ENCODE results near the gene CBX8.

The CBX8 gene

DNA sequence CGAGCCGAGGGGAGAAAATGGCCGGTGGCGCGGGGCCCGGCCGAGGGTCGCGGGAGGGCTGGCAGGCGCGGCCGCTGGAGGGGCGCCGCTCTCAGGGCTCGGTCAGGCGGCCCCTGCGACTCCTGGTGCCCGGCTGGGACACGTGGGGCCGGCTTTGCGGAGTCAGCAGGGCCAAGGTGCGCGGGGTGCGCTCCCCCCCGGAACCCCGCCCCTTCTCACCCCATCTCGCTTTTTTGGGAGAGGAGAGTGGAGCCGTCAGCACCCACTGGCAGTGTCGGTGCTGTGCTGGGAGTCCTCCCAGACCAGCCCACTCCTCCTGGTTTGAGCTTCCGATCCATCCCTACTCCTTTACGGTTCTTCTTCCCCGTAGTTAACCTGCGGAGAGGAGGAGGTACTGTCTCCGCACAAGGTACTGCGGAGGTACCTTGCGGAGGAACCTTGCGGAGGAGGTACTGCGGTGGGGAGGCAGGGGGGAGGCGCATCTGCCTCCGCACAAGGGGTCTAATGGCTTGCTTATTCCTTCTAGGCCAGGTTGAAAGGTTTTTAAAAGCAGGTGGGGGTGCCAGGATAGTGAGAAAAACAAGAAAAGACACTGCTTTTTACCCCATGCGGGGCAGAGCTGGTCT, 19.1 kb upstream of the CBX8 start:
- no peaks in the 10 kb centered on the region for H3K9me2 ChIP-seq (replicated peaks; ENCODE audit: insufficient read depth, low read length)
- H3K27me3 ChIP-seq (ENCODE audit: low read length), result no peaks in the 10 kb centered on the region
- no peak overlapping the region for H3K4me3 ChIP-seq (ENCODE audit: insufficient read depth, low read length, poor library complexity, severe bottlenecking)

DNA sequence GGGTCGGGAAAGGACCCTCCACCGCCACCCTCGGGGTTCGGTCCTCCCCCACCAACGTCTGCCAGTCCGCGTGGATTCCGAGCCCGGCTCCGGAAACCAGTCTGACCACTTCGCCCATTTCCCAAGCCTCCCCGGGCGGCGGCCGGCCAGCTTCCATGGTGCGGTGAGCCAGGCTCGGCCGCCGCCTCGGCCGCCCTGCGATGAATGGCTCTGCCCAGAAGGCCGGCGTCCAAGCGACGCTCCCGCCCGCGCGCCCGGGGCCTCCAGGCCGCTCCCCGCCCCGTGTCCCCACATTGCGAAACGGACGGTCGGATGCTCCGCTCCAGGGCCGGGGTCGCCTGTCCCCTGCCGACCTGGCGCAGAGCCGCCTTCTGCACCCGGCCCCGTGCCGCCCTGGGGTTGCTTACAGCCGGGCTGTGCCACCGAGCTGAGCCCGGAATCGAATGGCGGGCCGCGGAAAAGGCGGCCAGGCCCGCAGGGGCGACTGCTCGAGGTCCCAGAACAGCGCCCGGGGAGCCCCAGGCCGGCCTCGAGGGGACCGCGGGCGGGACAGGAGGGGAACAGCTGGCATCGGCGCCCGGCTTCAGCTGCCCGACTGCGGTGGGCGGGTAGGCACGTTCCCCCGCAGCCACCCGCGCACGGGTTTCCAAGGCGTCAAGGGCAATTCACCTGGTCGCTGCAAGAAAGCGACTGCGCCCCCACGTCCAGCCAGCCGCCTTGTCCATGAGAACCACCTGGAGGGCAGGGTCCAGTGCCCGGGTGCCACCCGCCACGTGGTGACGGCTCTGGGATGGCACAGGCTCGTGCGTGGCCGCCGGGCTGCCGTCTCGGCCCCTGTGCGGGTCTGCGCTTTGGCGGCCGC, 18.3 kb upstream of the CBX8 start:
- H4K20me1 ChIP-seq (ENCODE audit: low read depth, low read length), result no peaks in the 10 kb centered on the region
- no peaks in the 10 kb centered on the region for H3K36me3 ChIP-seq (ENCODE audit: low read length)
- no peak overlapping the region for H3K4me3 ChIP-seq (ENCODE audit: insufficient read depth, low read length, poor library complexity, severe bottlenecking)
- no peaks in the 10 kb centered on the region for H3K27me3 ChIP-seq (ENCODE audit: low read length)
- H3F3A ChIP-seq (ENCODE audit: insufficient read depth), result no peaks in the 10 kb centered on the region
- no peaks in the 10 kb centered on the region for H3K79me2 ChIP-seq (ENCODE audit: insufficient read depth, low read length)
- no peak overlapping the region for H3K9ac ChIP-seq (ENCODE audit: low read length)
- H3K27ac ChIP-seq (ENCODE audit: low read depth, low read length), result no peak overlapping the region
- no peak for TF ChIP-seq EZH2phosphoT487 (conservative IDR thresholded peaks at IDR 0.05; ENCODE audit: low read length)
- H2AFZ ChIP-seq (ENCODE audit: low read depth, low read length, severe bottlenecking), result no peak overlapping the region
- no peaks in the 10 kb centered on the region for H3K9me3 ChIP-seq (ENCODE audit: insufficient read depth, low read length)
- no peaks in the 10 kb centered on the region for H3K9me2 ChIP-seq (replicated peaks; ENCODE audit: insufficient read depth, low read length)
- H3K4me2 ChIP-seq (ENCODE audit: low read depth, low read length, poor library complexity, severe bottlenecking), result no peak overlapping the region

More for the DNA sequence above, 19.1 kb upstream of the CBX8 start:
- Histone ChIP-seq H3K9ac (ENCODE audit: low read length) (no peak overlapping the region), H3K36me3 (ENCODE audit: low read length) (no peaks in the 10 kb centered on the region), H3K4me2 (ENCODE audit: low read depth, low read length, poor library complexity, severe bottlenecking) (no peak overlapping the region), H3K9me3 (ENCODE audit: insufficient read depth, low read length) (no peaks in the 10 kb centered on the region), H3K27ac (ENCODE audit: low read depth, low read length) (no peak overlapping the region), H4K20me1 (ENCODE audit: low read depth, low read length) (no peaks in the 10 kb centered on the region), H3K79me2 (ENCODE audit: insufficient read depth, low read length) (no peaks in the 10 kb centered on the region), H2AFZ (ENCODE audit: low read depth, low read length, severe bottlenecking) (no peak overlapping the region), H3F3A (ENCODE audit: insufficient read depth) (no peaks in the 10 kb centered on the region)
- TF ChIP-seq, protein P1, sequence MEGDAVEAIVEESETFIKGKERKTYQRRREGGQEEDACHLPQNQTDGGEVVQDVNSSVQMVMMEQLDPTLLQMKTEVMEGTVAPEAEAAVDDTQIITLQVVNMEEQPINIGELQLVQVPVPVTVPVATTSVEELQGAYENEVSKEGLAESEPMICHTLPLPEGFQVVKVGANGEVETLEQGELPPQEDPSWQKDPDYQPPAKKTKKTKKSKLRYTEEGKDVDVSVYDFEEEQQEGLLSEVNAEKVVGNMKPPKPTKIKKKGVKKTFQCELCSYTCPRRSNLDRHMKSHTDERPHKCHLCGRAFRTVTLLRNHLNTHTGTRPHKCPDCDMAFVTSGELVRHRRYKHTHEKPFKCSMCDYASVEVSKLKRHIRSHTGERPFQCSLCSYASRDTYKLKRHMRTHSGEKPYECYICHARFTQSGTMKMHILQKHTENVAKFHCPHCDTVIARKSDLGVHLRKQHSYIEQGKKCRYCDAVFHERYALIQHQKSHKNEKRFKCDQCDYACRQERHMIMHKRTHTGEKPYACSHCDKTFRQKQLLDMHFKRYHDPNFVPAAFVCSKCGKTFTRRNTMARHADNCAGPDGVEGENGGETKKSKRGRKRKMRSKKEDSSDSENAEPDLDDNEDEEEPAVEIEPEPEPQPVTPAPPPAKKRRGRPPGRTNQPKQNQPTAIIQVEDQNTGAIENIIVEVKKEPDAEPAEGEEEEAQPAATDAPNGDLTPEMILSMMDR (IDR thresholded peaks at IDR 0.05; ENCODE audit: insufficient read depth, low read length, poor library complexity, severe bottlenecking), result no peak
- TF ChIP-seq EZH2phosphoT487 (conservative IDR thresholded peaks at IDR 0.05; ENCODE audit: low read length), result no peak

DNA sequence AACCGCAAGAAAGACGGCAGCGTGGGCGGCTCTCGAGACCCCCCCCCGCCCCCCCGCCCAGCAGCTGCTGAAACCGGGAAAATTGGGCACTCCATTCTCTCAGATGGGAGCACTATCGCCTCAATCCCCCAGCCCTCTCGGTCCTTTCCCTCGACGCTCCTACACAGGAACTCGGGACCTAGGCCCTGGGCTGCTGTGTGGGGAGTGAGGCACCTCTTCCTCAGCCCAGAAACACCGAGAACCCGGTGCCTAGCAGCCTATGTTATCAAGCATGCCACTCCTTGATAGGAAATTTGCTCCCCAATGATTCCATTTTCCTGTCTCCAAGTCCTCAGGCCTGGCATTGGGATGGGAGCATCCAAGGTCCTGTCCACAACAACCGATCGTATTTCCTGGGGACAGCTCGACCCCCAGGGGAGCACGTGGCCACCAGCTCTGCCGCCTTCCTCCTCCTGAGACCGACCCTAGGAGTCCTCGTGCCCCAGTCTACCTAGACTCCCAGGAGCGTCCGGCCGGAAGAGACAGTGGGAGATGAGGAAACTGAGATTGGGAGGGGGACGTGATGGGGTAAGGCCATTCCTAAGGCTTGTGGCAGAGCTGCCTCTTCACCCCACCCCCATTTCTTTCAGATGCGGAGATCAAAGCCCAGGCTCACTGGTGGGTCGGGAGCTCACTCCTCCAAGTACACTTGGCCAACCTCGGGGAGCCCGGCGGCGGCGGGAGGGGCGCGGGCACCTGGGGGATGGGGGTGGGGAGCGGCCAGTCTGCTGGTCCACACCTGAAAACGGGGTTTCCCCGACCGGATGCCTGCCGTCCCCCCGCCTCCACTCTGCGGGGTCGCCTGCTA, 17.5 kb upstream of the CBX8 start:
- no peak overlapping the region for H3K4me2 ChIP-seq (ENCODE audit: low read depth, low read length, poor library complexity, severe bottlenecking)
- H3K79me2 ChIP-seq (ENCODE audit: insufficient read depth, low read length), result no peaks in the 10 kb centered on the region
- no peak overlapping the region for H2AFZ ChIP-seq (ENCODE audit: low read depth, low read length, severe bottlenecking)
- no peaks in the 10 kb centered on the region for H3K9me3 ChIP-seq (ENCODE audit: insufficient read depth, low read length)
- H3F3A ChIP-seq (ENCODE audit: insufficient read depth), result no peaks in the 10 kb centered on the region
- H3K27me3 ChIP-seq (ENCODE audit: low read length), result no peaks in the 10 kb centered on the region
- no peaks in the 10 kb centered on the region for H3K9me2 ChIP-seq (replicated peaks; ENCODE audit: insufficient read depth, low read length)
- TF ChIP-seq, protein P1 (IDR thresholded peaks at IDR 0.05; ENCODE audit: insufficient read depth, low read length, poor library complexity, severe bottlenecking), result no peak
- no peak for TF ChIP-seq EZH2phosphoT487 (conservative IDR thresholded peaks at IDR 0.05; ENCODE audit: low read length)
- no peaks in the 10 kb centered on the region for H4K20me1 ChIP-seq (ENCODE audit: low read depth, low read length)
- no peak overlapping the region for H3K9ac ChIP-seq (ENCODE audit: low read length)
- no peaks in the 10 kb centered on the region for H3K36me3 ChIP-seq (ENCODE audit: low read length)
- H3K4me3 ChIP-seq (ENCODE audit: insufficient read depth, low read length, poor library complexity, severe bottlenecking), result no peak overlapping the region
- no peak overlapping the region for H3K27ac ChIP-seq (ENCODE audit: low read depth, low read length)
